Peyer's patch (tissue), 4 donors: ENCODE measurements around the gene ANKRD13D.

Source experiments
- CTCF ChIP-seq, 6 experiments: fragments of 450-650 bp in 4 of 6; fragments of 200-600 bp in 2 of 6; sonication (generic) in 1 of 6; IDR thresholded peaks; one replicate each; pipeline ENCODE4 v1.5.1; 2017 to 2019; ENCODE audit warnings: antibody characterized with exemption in 6 of 6, mild to moderate bottlenecking in 3 of 6, moderate library complexity in 1 of 6
- POLR2A ChIP-seq, 2 donors: fragments of 450-650 bp; IDR thresholded peaks; one replicate each; pipeline ENCODE4 v1.5.1; 2017; ENCODE audit warnings: antibody characterized with exemption in 2 of 2, mild to moderate bottlenecking in 2 of 2, moderate library complexity in 2 of 2

- TF ChIP-seq CTCF (IDR thresholded peaks at IDR 0.05) (no peak), POLR2A (IDR thresholded peaks at IDR 0.05) (no peak)
Observed at GRCh38 chr11:67308031-67308866, 19.1 kb downstream of the ANKRD13D start.
